Stimulated activated CD8-positive, alpha-beta memory T cell treated with anti-CD3 and anti-CD28 coated beads, Interleukin-4, amount 100 ng/mL, for 1 hour (primary cell): ENCODE measurements around the gene SDCCAG8.

Experiments
- DNase-seq, 2 donors: peaks; one replicate each; pipeline ENCODE4 v3.0.0-alpha.2; 2020; ENCODE audit warnings: low read depth in 2 of 2, low spot score in 1 of 2

SDCCAG8 gene

GRCh38 chr1:243543501-243543900, 287.7 kb downstream of the SDCCAG8 start:
- no peak for DNase-seq

GRCh38 chr1:243546457-243546856, 290.6 kb downstream of the SDCCAG8 start:
- DNase-seq = no peak

GRCh38 chr1:243547891-243548290, 292.1 kb downstream of the SDCCAG8 start:
- no peak for DNase-seq

GRCh38 chr1:243548516-243548915, 292.7 kb downstream of the SDCCAG8 start:
- DNase-seq = no peak

- no peak for DNase-seq
Observed at GRCh38 chr1:243549108-243549507, 293.3 kb downstream of the SDCCAG8 start.
